ENCODE data around the gene SLC38A11.
A peak's percentile ranks its signal among the peaks of the same experiment; 100 is the strongest.
"Not testable (repeated sequence)": the region's sequence is repeated elsewhere in the genome, so short reads cannot be mapped to it uniquely, and the experiment has no call there.

The SLC38A11 gene

GRCh38 chr2:164954954-164955701 lies at the start of gene SLC38A11:
TSS of gene SLC38A11 (minus strand) at chr2:164955525. CDS start at chr2:164955247, 278 bp downstream.
- DNase-seq (ENCODE audit: low spot score), result peak; percentile 10

- DNase-seq (ENCODE audit: low spot score), result no peak
Observed at GRCh38 chr2:165003443-165004130, 48.3 kb upstream of the SLC38A11 start.

GRCh38 chr2:165002638-165003037 lies 47.3 kb upstream of the SLC38A11 start:
- DNase-seq (ENCODE audit: low spot score), result no peak

GRCh38 chr2:164994664-164995299 lies 39.5 kb upstream of the SLC38A11 start:
- DNase-seq (ENCODE audit: low spot score), result not testable (repeated sequence)

- no peak for DNase-seq (ENCODE audit: low spot score)
Observed at GRCh38 chr2:164993287-164994016, 38.1 kb upstream of the SLC38A11 start.

- DNase-seq (ENCODE audit: low spot score), result peak; percentile 15
Observed at GRCh38 chr2:164992818-164993217, 37.5 kb upstream of the SLC38A11 start.

GRCh38 chr2:164992093-164992454 lies 36.7 kb upstream of the SLC38A11 start:
- not testable (repeated sequence) for DNase-seq (ENCODE audit: low spot score)

GRCh38 chr2:164991361-164992092 lies 36.2 kb upstream of the SLC38A11 start:
- not testable (repeated sequence) for DNase-seq (ENCODE audit: low spot score)

- DNase-seq (ENCODE audit: low spot score), result not testable (repeated sequence)
Observed at GRCh38 chr2:164990953-164991352, 35.6 kb upstream of the SLC38A11 start.

GRCh38 chr2:164988805-164989204 lies 33.5 kb upstream of the SLC38A11 start:
- DNase-seq (ENCODE audit: low spot score), result not testable (repeated sequence)

- not testable (repeated sequence) for DNase-seq (ENCODE audit: low spot score)
Observed at GRCh38 chr2:164986027-164986426, 30.7 kb upstream of the SLC38A11 start.

GRCh38 chr2:164984428-164984827 lies 29.1 kb upstream of the SLC38A11 start:
- DNase-seq (ENCODE audit: low spot score), result no peak

GRCh38 chr2:164981217-164981990 lies 26.1 kb upstream of the SLC38A11 start:
- no peak for DNase-seq (ENCODE audit: low spot score)

GRCh38 chr2:164980688-164981087 lies 25.4 kb upstream of the SLC38A11 start:
- DNase-seq (ENCODE audit: low spot score), result not testable (repeated sequence)

GRCh38 chr2:164979113-164979512 lies 23.8 kb upstream of the SLC38A11 start:
- no peak for DNase-seq (ENCODE audit: low spot score)

GRCh38 chr2:164976875-164977470 lies 21.6 kb upstream of the SLC38A11 start:
- DNase-seq (ENCODE audit: low spot score), result not testable (repeated sequence)

- DNase-seq (ENCODE audit: low spot score), result no peak
Observed at GRCh38 chr2:164976301-164976700, 21.0 kb upstream of the SLC38A11 start.

GRCh38 chr2:164975891-164976290 lies 20.6 kb upstream of the SLC38A11 start:
- no peak for DNase-seq (ENCODE audit: low spot score)

- no peak for DNase-seq (ENCODE audit: low spot score)
Observed at GRCh38 chr2:164974221-164974620, 18.9 kb upstream of the SLC38A11 start.

- DNase-seq (ENCODE audit: low spot score), result no peak
Observed at GRCh38 chr2:164972216-164972615, 16.9 kb upstream of the SLC38A11 start.
